HG03571 (cell line): Measurements from ENCODE around the gene APEH.
"Not testable (repeated sequence)": the region's sequence is repeated elsewhere in the genome, so short reads cannot be mapped to it uniquely, and the experiment has no call there.

Experiments used
- ATAC-seq: cut with Tn5 transposase; IDR thresholded peaks from one replicate; pipeline ENCODE4 v1.9.1; 2021; ENCODE audit not compliant: unreplicated experiment

APEH gene

DNA sequence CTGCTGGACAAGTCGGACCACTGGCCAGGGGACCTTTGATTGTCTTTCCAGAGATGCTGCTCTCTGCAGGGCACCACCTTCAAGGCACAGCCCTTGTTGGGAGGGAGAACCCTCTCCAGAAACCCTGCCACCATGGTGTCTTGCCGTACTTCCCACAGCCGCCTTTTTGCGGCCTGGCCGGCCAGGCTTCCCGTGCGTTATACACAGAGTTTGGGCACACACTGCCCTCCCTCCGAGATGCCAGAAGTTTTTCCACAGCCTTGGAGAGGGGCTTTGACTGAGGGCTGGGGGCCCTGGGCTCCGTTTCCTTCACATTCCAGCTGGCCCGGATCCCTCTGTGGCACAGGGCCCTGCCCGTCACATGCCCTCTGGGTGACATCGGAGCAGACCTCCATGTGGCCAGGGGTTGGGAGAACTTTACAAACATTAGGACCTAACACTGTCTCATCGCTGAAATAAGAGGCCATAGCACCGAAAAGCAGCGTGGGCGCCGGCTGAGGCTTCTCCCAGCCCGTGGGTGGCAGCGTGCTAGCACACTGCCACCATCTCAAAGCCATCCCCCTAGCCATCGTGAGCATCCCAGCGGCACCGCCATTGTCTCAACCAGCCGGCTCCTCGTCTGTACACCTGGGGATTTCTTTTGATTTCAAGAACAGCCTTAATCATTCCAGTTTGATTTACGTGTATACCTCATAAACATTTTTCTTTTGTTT is 6.3 kb upstream of the APEH start:
- ATAC-seq, result no peak

DNA sequence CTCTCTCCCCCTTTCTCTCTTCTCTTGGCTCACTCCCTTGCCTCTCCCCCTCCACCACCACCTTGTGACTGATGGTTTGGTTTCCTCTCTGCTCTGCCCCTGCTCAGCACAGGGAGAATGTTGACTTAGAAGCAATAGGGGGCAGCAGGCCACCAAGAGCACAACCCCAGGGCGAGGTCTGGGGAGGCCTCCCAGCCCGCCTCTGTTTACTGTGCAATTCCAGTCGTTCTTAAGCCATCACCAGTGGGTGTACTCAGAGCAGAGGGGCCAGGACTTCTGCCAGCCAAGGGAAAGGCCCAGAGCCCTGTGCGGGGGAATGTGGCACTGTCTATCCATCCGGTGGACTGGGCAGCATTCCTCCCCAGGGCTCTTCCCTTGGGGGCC is 5.7 kb upstream of the APEH start:
- no peak for ATAC-seq

DNA sequence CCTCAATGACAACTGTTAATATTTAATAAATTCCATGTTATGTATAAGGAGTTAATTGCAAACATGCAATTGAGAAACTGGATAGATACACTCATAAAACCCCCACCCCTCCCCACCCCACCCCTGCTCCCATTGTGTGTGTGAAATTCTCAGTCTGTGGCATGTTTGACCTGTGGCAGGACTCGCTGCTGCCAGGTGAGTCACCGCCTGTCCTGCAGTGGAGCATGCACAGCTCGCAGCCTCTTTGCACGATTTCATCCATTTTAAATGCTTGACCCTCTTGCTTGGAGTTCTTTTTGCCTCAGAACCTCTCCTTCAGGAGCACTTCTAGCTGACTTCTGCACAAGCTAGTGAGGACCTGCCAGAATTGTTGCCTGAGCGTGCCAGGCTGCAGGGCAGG is 5.3 kb upstream of the APEH start:
- no peak for ATAC-seq

DNA sequence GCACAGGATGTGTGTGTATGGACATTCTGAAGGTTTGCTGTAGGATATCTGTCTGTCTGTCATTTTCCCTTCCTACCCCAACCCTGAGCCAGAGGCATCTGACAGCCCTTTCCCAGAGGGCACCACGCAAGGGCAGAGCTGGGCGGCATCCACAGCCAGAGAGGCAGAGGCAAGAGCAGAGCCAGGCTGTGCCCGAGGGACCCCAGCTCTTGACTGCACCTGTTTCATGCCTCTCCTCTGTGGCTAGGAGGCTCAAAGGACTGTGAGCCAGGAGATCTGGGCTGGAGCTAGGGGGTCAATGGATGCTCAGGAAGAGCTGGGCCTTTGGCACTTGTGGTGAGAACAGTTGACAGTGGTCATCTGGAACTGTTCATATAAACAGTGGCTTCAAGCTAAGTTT is 4.8 kb upstream of the APEH start:
- ATAC-seq, result no peak

DNA sequence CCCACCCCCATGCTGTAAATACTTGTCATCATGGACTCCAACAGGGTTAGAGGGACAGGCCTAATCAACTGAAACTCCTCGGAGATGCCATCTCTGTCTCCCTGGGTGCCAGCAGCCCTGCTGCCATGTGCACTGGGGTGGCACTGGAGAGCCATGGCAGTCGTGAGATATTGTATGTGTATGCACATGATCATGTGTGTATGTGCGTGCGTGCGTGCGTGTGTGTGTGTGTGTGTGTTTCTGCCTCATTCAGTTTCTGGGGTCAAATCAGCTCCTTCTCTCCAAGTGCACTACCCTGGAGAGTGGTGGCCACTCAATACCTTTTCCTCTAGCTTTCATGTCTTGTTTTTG is 3.2 kb upstream of the APEH start:
- ATAC-seq, result no peak

DNA sequence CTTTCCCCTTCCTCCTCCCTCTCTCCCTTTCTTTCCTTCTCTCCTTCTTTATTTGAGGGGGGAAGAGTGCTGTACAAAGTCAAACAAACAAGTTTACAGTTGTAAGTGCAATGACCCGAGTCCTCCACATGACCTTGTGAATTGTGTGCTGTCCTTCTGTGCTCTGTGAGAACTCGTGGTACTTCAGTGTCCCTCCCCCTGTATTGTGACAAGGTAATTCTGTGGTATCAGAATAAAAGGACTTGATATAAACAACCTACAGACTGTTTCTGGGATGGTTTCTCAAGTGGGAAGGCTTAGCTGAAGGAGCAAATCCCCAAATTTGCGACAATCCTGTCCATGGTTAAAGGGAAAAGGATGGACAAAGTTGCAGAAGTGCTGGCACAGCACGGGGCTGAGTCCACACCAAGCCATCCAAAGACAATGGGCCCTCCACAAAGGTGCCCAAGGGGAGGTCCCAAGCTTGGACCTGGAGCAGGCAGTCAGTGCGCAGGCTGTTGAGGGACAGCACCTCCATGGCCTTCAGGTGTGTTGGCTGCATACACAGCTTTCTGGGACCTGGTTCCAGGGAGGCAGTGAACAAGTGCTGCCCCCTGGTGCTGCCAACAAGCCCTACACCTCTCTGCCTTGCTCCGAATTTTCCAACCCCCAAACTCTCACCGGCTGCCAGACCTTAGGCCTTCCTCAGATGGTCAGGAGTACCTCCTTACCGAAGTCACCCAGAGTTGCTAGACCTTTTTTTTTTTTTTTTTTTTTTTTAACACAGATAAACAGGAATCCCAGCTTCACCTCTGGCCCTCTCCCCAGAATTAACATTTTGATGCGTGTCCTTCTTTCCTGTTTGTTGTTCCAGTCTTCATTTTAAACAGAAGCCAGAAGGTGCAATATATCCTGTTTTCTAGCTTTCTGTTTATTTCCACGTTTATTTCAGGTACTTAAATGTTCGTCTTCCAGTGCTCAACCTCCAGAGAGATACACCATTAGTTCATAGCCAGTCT is 2.6 kb upstream of the APEH start:
- ATAC-seq, result no peak

DNA sequence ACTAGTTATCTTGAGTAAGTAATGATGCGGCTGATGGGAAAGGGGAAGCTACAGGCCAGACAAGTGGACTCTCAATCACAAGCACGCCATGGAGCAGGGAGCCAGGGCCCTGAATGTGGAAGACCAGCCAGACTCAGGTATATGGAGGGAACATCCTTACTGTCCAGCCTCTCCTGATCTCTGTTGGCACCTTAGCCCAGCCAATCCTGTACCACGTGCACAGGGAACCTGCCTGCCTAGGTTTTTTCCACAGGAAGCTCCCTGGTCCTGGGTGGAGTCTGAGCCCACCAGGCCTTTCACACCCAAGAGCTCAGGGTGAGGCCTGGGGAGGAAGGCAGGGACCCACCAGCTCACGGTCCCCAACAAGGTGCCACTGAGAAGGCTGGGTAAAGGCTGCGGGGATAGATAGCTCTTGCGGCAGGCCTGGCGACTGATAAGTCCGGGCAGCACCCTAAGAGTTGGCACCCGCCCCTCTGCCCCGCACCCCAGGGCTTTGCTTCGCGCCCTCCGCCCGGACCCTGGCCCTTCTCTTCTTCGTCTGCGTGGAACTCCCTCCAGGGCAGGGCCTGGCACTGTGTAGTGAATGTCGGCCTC is 933 bp upstream of the APEH start:
- no peak for ATAC-seq

DNA sequence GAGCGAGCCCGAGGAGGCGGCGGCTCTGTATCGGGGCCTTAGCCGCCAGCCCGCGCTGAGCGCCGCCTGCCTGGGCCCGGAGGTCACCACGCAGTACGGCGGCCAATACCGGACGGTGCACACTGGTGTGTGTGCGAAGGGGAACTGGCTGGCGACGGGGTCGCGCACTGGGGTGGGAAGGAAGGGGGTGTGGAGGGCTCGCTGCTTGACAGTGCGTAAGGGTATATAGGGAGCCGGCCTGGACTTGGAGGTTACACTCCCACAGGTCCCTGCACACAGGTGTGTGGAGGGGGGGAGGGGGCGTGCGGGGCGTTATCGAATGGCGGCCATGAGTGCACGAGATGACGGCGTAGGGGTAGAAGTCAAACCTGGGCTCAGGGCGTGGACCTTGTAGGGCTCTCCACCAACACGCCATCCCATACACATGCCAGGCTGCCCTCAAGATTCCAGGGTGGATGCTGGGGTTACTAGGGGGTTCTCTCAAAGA is 389 bp downstream of the APEH start:
- ATAC-seq, result peak; percentile 22

DNA sequence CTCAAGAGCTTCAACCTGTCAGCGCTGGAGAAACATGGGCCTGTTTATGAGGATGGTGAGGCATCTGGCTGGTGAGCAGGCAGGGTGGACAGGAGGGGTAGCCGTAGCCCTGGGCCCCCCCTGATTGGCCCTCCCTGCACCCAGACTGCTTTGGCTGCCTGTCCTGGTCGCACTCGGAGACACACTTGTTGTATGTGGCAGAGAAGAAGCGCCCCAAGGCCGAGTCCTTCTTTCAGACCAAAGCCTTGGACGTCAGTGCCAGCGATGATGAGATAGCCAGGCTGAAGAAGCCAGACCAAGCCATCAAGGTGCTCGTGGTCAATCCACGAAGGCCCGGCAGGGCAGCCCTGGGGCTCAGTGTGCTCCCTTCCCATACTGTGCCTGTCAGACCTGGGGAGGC is 1.8 kb downstream of the APEH start:
- no peak for ATAC-seq

DNA sequence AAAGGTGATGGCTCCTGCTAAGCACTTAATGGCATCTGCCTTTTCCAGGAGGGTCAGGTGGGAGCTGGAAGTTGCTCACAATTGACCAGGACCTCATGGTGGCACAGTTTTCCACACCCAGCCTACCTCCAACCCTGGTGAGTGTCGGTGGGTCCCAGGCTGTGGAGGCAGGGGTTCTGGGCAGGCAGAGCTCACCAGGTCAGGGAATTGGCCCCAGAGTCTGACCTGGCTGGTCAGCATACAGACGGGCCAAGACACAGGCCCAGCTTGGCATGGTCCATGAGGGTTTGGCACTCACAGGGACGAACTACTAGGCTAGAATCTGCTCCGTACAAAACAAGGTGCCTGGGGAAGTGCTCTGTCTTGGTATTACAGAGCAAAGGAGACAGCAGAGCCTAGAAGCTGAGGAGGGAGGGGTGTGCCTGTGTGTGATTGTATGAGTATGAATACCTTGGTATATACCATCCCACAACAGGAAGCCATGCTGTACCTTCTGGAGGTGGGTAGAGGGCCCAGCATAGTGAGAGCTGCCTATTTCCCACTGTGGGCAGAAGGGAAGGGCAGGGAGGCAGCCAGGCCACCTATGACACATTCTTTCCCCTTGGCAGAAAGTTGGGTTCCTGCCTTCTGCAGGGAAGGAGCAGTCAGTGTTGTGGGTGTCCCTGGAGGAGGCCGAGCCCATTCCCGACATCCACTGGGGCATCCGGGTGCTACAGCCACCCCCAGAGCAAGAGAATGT is 6.5 kb downstream of the APEH start:
- ATAC-seq, result no peak

DNA sequence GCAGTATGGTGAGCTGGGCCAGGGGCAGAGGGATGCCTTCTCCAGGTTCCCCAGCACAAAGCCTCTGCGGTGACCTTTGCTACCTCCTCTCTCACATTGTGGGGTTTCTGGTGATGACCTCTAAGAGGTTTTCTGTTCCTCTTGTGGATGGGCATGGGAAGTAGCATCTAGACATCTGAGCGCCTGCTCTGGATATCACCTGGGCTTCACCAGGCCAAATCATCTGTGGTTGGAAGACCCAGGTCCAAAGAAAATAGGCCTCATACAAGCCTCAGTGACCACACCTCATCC is 7.0 kb downstream of the APEH start:
- no peak for ATAC-seq

DNA sequence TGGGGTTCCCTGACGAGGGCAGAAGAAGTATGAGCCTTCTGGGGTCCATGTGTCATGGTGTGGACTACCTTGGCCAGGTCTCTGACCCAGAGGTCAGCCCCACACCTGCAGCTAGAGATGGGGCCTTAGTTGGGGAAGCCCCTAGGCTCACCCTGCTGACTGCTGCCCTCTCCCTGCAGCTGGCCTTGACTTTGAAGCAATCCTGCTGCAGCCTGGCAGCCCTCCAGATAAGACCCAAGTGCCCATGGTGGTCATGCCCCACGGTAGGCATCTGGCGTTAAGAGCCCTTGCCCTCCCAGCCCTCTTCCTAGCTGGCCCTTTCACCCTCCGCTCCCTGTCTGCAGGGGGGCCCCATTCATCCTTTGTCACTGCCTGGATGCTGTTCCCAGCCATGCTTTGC is 7.4 kb downstream of the APEH start:
- ATAC-seq, result no peak

DNA sequence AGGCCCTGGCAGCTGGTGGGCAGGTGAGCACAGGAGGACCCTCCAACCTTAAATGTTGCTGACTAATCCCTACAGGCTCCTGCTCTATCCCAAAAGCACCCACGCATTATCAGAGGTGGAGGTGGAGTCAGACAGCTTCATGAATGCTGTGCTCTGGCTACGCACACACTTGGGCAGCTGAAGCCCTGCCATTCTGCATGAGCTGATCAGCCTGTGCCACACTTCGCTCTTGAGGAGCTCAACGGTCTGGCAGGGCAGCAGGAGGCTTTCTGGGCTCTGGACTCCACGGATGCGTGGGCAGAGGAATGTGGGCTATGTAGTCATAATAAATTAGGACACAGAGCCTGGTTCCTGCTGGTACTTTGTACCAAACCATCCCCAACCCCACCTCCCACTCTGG is 9.0 kb downstream of the APEH start:
- no peak for ATAC-seq

DNA sequence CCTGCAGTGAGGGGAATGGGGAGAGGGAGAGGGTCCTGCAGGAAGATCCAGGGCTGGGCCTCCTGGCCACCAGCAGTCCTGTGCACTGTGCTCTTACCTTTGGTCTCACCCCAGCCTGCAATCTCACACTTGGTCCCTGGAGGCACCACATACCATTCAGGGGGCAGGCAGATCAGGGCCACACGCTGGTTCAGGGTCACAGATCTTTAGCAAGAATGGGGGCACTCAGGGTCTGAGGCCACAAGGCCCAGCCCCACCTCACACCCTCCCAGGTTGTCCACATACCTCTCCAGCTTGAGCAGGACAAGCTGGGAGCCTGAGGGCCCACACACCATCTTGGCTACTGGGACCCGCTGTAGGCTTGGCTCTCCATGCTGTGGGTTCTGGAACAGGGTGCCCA is 10.3 kb downstream of the APEH start:
- not testable (repeated sequence) for ATAC-seq

DNA sequence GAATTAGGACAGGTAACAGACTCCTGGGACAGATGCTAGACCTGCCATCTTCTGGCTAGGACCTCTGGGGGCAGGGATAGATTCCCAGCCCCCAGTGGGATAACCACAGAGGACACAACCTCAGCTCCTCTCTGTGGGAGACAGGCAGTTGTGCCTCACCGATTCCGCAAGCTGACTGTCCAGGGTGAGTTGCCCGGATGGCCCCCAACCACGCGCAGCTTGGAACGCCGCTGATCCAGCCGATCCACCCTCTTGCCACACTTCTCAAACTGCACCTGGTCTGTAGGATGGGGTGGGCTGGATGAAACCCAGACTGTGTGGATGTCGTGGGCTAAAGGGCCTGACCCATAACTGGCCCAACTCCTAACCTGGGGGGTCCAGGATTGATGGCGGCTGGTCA is 11.0 kb downstream of the APEH start:
- not testable (repeated sequence) for ATAC-seq

DNA sequence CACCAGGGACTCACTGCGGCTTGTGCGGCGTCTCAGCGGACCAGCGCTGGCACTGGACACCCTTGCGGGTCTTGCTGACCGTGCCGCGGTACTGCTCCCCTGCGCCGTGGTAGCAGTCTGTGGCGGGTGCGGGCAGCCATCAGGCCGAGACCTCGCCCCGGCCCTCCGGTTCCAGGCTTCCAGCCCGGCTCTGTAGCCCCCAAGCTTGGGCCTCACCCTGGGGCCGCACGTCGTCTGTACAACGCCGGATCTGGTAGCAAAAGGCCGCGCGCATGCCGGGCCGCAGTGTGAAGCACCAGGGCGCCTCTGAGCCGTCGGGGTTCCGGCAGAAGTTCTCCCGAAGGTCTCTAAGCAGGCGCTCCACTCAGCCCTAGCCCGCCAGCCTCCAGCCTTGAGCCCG is 11.7 kb downstream of the APEH start:
- not testable (repeated sequence) for ATAC-seq

DNA sequence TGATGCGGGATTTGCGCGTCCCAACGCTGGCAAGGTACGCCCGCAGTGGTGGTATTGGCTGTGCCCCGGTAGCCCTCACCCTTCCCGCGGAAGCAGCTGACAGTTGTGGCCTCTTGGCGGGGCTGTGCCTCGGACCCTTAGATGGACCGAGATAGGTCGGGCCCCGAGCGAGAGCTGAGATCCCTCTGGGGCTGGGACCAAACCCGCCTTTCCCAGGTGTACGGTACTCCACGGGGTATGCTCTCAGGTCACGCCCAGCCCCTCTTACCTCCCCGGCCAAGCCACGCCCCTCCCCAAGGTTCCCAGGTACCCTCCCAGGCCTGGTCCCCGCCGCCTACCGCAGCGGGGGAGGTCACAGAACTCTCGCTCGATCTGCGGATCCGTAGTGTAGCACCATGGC is 12.2 kb downstream of the APEH start:
- not testable (repeated sequence) for ATAC-seq

DNA sequence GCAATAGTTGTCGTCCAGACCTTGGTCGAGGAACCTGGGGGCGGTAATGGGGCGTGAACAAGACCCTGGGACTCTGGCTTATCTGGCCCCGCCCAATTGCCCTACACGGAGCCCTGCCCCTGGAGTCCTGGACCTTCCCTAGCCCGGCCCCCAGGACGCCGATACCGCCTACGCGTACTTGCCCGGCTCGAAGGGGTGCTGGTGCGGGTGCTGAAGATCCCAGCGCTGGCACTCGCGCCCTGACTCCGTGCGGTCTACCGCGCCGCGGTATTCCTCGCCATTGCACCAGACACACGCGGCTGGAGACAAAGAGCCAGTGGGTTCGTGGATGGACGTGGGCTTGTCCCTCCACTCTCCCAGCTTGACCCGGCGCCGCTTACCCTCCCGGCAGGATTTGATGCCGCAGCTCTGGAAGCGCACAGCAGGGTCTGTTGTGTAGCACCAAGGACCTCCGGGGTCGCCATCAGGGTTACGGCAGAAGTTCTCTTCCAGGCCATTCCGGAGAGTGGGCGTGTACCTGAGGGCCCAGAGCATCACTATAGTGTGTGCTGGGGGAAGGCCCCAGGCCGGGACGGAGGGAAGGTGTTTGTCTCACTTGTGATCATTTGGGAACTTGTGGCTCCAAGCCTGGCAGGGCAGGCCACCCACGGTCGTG is 12.7 kb downstream of the APEH start:
- ATAC-seq, result not testable (repeated sequence)

DNA sequence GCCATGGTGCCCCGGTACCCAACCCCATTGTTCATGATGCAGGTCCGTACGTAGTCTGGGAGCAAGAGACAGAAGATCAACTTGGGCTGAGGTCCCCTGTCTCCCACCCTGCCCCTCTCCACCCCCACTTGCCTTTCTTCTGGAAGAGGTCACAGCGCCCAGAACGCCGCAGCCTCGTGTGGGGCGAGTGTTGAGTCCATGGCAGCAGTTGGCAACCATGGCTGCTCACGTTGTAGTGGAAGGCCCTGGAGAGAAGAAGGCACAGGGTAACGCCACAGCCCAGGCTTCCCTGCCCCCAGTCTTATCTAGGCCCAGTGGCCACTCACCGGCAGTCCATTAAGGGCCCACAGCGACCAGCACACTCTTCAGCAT is 13.3 kb downstream of the APEH start:
- ATAC-seq, result not testable (repeated sequence)

DNA sequence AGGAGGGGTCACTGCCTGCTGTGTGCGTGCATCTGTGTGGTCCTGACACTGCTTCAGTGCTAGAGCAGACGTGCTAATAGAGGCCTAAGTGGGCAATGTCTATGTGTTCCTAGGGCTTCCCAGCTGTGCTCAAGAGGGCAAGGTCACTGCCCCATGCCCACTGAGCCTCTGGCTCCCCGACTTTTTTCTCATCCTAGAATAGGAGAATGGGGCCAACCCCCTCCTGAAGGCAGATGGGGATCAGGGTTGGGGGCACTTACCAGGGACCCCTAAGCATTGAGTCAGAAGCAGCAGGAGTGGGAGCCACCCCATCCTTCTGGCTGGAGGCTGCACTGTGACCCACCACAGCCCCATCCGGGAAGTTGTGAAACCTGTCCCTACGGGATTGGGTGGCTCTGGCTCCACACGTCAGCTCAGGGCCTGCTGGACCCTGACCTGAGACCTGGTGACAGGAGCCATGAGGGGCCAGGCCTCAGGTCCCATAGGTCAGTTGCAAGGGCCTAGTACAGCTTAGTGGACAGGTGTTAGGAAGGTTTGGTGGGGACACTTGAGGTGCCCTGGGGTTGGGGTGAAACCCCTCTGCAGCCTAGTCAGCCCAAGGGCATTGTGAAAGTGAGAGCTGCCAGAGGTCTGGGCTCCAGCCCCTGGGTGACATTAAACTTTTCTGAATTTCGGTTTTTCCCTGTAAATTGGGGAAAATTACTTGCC is 14.3 kb downstream of the APEH start:
- ATAC-seq, result peak; percentile 9
